Keratinocyte (primary cell): ENCODE data around the gene MINDY4. TPM values are rescaled to one million over a fixed set of nuclear protein-coding genes. Genes with fewer than 3 reads are reported as not detected.

Experiments used
- DNase-seq: peaks from one replicate; pipeline ENCODE4 v3.0.0-alpha.2; 2011; ENCODE audit warnings: low read depth, missing footprints, low spot score
- FAIRE-seq: peaks from 2 replicates; lab custom pipeline; 2011; peaks lifted over from hg19 to GRCh38; lab: Jason Lieb, UNC
- H2AFZ ChIP-seq: 2 replicates; pipeline ENCODE4 v1.6.0; 2012; ENCODE audit warnings: low read length, control low read depth, inconsistent platforms; ENCODE audit not compliant: control insufficient read depth
- H3K27ac ChIP-seq: 2 replicates; pipeline ENCODE4 v1.5.1; 2011; ENCODE audit warnings: low read length; ENCODE audit not compliant: control insufficient read depth, insufficient read depth
- H3K27me3 ChIP-seq: 3 replicates; pipeline ENCODE4 v1.6.0; 2011; ENCODE audit warnings: low read length; ENCODE audit not compliant: control insufficient read depth, insufficient read depth; ENCODE audit errors: extremely low read depth
- H3K36me3 ChIP-seq, 2 experiments: 2 replicates in 1 of 2; 3 replicates in 1 of 2; pipeline ENCODE4 v1.5.1; 2011; ENCODE audit warnings: low read length in 2 of 2, mild to moderate bottlenecking in 1 of 2; ENCODE audit not compliant: control insufficient read depth in 2 of 2, insufficient read depth in 2 of 2; ENCODE audit errors: extremely low read depth in 1 of 2
- H3K4me1 ChIP-seq: 3 replicates; pipeline ENCODE4 v1.5.1; 2011; ENCODE audit warnings: low read length; ENCODE audit not compliant: control insufficient read depth, insufficient read depth; ENCODE audit errors: extremely low read depth
- H3K4me2 ChIP-seq: 3 replicates; pipeline ENCODE4 v1.6.0; 2011; ENCODE audit warnings: low read depth, low read length; ENCODE audit not compliant: control insufficient read depth, insufficient read depth; ENCODE audit errors: extremely low read depth
- H3K4me3 ChIP-seq, 3 experiments: fragments of 200-600 bp in 1 of 3; sonication (generic) in 1 of 3; 2 replicates in 2 of 3; 3 replicates in 1 of 3; pipeline ENCODE4 v1.5.1; 2011 to 2016; ENCODE audit warnings: low read length in 3 of 3, mild to moderate bottlenecking in 3 of 3, control low read depth in 2 of 3, inconsistent platforms in 1 of 3, low read depth in 1 of 3, mixed read lengths in 1 of 3, mixed run types in 1 of 3, moderate library complexity in 1 of 3; ENCODE audit not compliant: control insufficient read depth in 2 of 3, insufficient read depth in 2 of 3; ENCODE audit errors: extremely low read depth in 1 of 3
- H3K79me2 ChIP-seq: 2 replicates; pipeline ENCODE4 v1.6.0; 2012; ENCODE audit warnings: low read length; ENCODE audit not compliant: control insufficient read depth, insufficient read depth
- H3K9ac ChIP-seq: 3 replicates; pipeline ENCODE4 v1.6.0; 2011; ENCODE audit warnings: low read length; ENCODE audit not compliant: control insufficient read depth, insufficient read depth; ENCODE audit errors: extremely low read depth
- H3K9me1 ChIP-seq: 3 replicates; pipeline ENCODE4 v1.6.0; 2011; ENCODE audit warnings: low read length; ENCODE audit not compliant: control insufficient read depth, insufficient read depth; ENCODE audit errors: extremely low read depth
- H3K9me3 ChIP-seq: 2 replicates; pipeline ENCODE4 v1.5.1; 2012; ENCODE audit warnings: low read depth, low read length; ENCODE audit not compliant: control insufficient read depth
- H4K20me1 ChIP-seq: 3 replicates; pipeline ENCODE4 v1.6.0; 2011; ENCODE audit warnings: low read length; ENCODE audit not compliant: control insufficient read depth, insufficient read depth; ENCODE audit errors: extremely low read depth
- EZH2 ChIP-seq: IDR thresholded peaks from one replicate; pipeline ENCODE4 v1.6.1; 2012; ENCODE audit warnings: inconsistent platforms, mild to moderate bottlenecking, low read length, moderate library complexity
- dilution Hi-C: fragments of 300-500 bp; cut with MboI; formaldehyde crosslinking; loops from one replicate; pipeline ENCODE4 v1.7.0; 2020; ENCODE audit warnings: low sequenced_read_pairs; ENCODE audit not compliant: extremely low pct_ligation_motif_present
- polyA plus RNA-seq, 5 experiments: library from polyadenylated mRNA; depleted of rRNA in 3 of 5; stranded (reverse) in 3 of 5; stranded (forward) in 1 of 5; unstranded in 1 of 5; fragments of >200 nt; gene quantifications; 1 replicate in 1 of 5; 2 replicates in 3 of 5; 3 replicates in 1 of 5; pipeline versions ENCODE4 v1.2.1 to v1.2.3, GENCODE V29; 2011 to 2012; ENCODE audit warnings: missing spikeins in 2 of 5, low read depth in 1 of 5, low replicate concordance in 1 of 5
- TF ChIP-seq, protein P1 (sequence below), 3 experiments: IDR thresholded peaks in 1 of 3; conservative IDR thresholded peaks in 1 of 3; optimal IDR thresholded peaks in 1 of 3; 2 replicates in 2 of 3; 3 replicates in 1 of 3; pipeline versions ENCODE3 to v1.5.1; 2011; ENCODE audit warnings: low read length in 3 of 3, mild to moderate bottlenecking in 3 of 3, moderate library complexity in 2 of 3, control low read depth in 1 of 3, inconsistent platforms in 1 of 3; ENCODE audit not compliant: insufficient read depth in 2 of 3; ENCODE audit errors: extremely low read depth in 1 of 3

MINDY4 gene
- polyA plus RNA-seq, 1 donor (not counting 4 experiments of a cell fraction or from before 2014, with no cell fraction given), result 1.5 TPM

DNA sequence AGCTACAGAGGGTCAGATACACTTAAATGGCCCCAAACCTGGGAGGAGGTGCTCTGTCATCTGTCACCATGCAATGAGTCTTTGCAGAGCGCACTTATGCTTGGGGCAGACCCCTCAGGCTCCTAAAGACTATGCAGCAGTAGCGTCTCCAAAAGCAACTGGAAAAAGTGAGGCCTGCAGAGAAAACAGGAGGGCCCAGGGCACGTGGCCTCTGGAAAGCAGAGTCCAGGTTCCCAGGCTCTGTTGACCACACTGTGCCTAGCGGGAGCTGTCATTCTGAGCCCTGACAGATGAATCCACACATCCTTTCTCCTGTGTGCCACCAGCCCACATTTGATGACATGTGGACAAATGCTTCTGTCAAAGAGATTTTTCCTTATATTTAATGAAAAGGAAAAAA is 66.4 kb downstream of the MINDY4 start:
- H3K27me3 ChIP-seq, result no peaks in the 10 kb centered on the region
- peaks cover 2% of the 10 kb centered on the region for H3K9me3 ChIP-seq
- no peaks in the 10 kb centered on the region for H3K36me3 ChIP-seq
- no peaks in the 10 kb centered on the region for H4K20me1 ChIP-seq
- H3K9me1 ChIP-seq, result no peaks in the 10 kb centered on the region
- no peaks in the 10 kb centered on the region for H3K79me2 ChIP-seq
- FAIRE-seq, result no peak
- H3K4me1 ChIP-seq, result no peaks in the 10 kb centered on the region
- H3K27ac ChIP-seq, result no peak overlapping the region
- no peak overlapping the region for H3K9ac ChIP-seq
- dilution Hi-C loops, result no loop called here
- no peak overlapping the region for H3K4me2 ChIP-seq
- no peak overlapping the region for H2AFZ ChIP-seq
- H3K4me3 ChIP-seq, result no peak overlapping the region
- no peak for DNase-seq
- TF ChIP-seq, protein P1, sequence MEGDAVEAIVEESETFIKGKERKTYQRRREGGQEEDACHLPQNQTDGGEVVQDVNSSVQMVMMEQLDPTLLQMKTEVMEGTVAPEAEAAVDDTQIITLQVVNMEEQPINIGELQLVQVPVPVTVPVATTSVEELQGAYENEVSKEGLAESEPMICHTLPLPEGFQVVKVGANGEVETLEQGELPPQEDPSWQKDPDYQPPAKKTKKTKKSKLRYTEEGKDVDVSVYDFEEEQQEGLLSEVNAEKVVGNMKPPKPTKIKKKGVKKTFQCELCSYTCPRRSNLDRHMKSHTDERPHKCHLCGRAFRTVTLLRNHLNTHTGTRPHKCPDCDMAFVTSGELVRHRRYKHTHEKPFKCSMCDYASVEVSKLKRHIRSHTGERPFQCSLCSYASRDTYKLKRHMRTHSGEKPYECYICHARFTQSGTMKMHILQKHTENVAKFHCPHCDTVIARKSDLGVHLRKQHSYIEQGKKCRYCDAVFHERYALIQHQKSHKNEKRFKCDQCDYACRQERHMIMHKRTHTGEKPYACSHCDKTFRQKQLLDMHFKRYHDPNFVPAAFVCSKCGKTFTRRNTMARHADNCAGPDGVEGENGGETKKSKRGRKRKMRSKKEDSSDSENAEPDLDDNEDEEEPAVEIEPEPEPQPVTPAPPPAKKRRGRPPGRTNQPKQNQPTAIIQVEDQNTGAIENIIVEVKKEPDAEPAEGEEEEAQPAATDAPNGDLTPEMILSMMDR (optimal IDR thresholded peaks at IDR 0.05 in 1 of 3, IDR thresholded peaks at IDR 0.05 in 1 of 3, conservative IDR thresholded peaks at IDR 0.05 in 1 of 3; ENCODE audit: extremely low read depth in 1 of 3, insufficient read depth in 2 of 3, low read length in 3 of 3), result no peak
- no peak for TF ChIP-seq EZH2

DNA sequence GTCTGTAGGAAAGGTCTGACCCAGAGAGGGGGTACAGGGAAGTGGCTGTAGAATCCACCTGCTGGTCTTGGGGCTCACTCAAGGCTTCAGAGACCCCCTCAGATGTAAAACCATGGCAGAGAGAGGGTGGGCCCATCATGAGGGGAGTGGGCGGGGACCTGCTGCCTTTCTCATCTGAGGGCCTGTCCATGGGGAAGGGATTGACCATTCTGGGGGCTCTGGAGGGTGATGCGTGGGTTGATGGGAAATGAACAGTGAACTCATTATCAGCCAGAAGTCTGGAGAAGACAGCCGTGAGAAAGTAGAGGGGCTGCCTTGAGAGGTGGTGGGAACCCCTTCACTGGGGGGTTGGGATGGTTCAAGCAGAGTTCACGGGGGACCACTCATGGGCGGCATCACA is 66.8 kb downstream of the MINDY4 start:
- dilution Hi-C loops, result no loop called here
- Histone ChIP-seq H3K4me1 (no peaks in the 10 kb centered on the region), H2AFZ (no peak overlapping the region), H3K9me1 (no peaks in the 10 kb centered on the region), H3K4me2 (no peak overlapping the region), H4K20me1 (no peaks in the 10 kb centered on the region), H3K36me3 (no peaks in the 10 kb centered on the region), H3K79me2 (no peaks in the 10 kb centered on the region), H3K9ac (no peak overlapping the region), H3K9me3 (peaks cover 2% of the 10 kb centered on the region), H3K4me3 (no peak overlapping the region), H3K27me3 (no peaks in the 10 kb centered on the region), H3K27ac (no peak overlapping the region)
- no peak for TF ChIP-seq EZH2
- TF ChIP-seq, protein P1 (optimal IDR thresholded peaks at IDR 0.05 in 1 of 3, IDR thresholded peaks at IDR 0.05 in 1 of 3, conservative IDR thresholded peaks at IDR 0.05 in 1 of 3; ENCODE audit: extremely low read depth in 1 of 3, insufficient read depth in 2 of 3, low read length in 3 of 3), result no peak
- FAIRE-seq, result no peak
- DNase-seq, result no peak
